Gastroesophageal sphincter (tissue), 3 donors: ENCODE measurements around the gene ACAA2.

Experiments used
- EP300 ChIP-seq: sonication (generic); formaldehyde crosslinking; IDR thresholded peaks from one replicate; pipeline ENCODE4 v1.6.1; 2017; ENCODE audit warnings: antibody characterized with exemption, mild to moderate bottlenecking
- POLR2A ChIP-seq, 2 donors: fragments of 450-650 bp; IDR thresholded peaks; one replicate each; pipeline ENCODE4 v1.6.1; 2017; ENCODE audit warnings: antibody characterized with exemption in 2 of 2, mild to moderate bottlenecking in 2 of 2, moderate library complexity in 1 of 2
- POLR2AphosphoS5 ChIP-seq: sonication (generic); formaldehyde crosslinking; IDR thresholded peaks from one replicate; pipeline ENCODE4 v1.6.1; 2017; ENCODE audit warnings: antibody characterized with exemption
- TF ChIP-seq, protein P1 (sequence below), 4 experiments: fragments of 200-600 bp in 2 of 4; fragments of 450-650 bp in 2 of 4; sonication (generic) in 1 of 4; IDR thresholded peaks; one replicate each; pipeline ENCODE4 v1.5.1; 2017 to 2019; ENCODE audit warnings: antibody characterized with exemption in 4 of 4, mild to moderate bottlenecking in 2 of 4, moderate library complexity in 2 of 4

DNA sequence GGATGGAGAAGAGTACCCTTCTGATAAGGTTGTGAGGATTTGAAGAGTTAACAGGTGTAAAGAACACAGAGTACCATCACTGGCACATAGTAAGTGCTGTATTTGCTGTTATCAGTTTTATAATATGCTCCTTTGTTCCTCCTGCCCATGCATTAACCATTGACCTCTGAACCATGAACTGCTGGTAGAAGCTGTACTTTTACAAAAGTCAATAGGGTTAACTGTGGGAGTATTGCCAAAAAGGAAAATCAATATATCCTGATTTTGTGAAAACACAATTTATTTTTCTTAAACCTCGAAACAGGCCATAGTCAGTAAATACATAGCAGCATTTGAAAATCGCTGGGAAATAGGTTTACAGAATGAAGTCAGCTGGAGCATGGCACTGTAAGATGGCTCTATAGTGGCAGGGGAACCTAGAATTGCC, 18.9 kb upstream of the ACAA2 start:
- TF ChIP-seq, protein P1, sequence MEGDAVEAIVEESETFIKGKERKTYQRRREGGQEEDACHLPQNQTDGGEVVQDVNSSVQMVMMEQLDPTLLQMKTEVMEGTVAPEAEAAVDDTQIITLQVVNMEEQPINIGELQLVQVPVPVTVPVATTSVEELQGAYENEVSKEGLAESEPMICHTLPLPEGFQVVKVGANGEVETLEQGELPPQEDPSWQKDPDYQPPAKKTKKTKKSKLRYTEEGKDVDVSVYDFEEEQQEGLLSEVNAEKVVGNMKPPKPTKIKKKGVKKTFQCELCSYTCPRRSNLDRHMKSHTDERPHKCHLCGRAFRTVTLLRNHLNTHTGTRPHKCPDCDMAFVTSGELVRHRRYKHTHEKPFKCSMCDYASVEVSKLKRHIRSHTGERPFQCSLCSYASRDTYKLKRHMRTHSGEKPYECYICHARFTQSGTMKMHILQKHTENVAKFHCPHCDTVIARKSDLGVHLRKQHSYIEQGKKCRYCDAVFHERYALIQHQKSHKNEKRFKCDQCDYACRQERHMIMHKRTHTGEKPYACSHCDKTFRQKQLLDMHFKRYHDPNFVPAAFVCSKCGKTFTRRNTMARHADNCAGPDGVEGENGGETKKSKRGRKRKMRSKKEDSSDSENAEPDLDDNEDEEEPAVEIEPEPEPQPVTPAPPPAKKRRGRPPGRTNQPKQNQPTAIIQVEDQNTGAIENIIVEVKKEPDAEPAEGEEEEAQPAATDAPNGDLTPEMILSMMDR (IDR thresholded peaks at IDR 0.05): no peak
- TF ChIP-seq EP300: no peak
- no peak for TF ChIP-seq POLR2A (IDR thresholded peaks at IDR 0.05)
- no peak for TF ChIP-seq POLR2AphosphoS5
